ENCODE measurements around the gene UST.

- no peak for TF ChIP-seq MAX (IDR thresholded peaks at IDR 0.05)
- TF ChIP-seq CTCF (IDR thresholded peaks at IDR 0.05; ENCODE audit: low read depth, low read length, missing input control): no peak
- no peak for TF ChIP-seq RAD21 (IDR thresholded peaks at IDR 0.05)
- no peak for TF ChIP-seq JUND (IDR thresholded peaks at IDR 0.05)
- TF ChIP-seq GABPA (IDR thresholded peaks at IDR 0.05 in 1 of 2, conservative IDR thresholded peaks at IDR 0.05 in 1 of 2): no peak
Measured at GRCh38 chr6:148700047-148700715, 46.6 kb upstream of the UST start.
